ENCODE data around the gene TMEM235.

Gene TMEM235

DNA sequence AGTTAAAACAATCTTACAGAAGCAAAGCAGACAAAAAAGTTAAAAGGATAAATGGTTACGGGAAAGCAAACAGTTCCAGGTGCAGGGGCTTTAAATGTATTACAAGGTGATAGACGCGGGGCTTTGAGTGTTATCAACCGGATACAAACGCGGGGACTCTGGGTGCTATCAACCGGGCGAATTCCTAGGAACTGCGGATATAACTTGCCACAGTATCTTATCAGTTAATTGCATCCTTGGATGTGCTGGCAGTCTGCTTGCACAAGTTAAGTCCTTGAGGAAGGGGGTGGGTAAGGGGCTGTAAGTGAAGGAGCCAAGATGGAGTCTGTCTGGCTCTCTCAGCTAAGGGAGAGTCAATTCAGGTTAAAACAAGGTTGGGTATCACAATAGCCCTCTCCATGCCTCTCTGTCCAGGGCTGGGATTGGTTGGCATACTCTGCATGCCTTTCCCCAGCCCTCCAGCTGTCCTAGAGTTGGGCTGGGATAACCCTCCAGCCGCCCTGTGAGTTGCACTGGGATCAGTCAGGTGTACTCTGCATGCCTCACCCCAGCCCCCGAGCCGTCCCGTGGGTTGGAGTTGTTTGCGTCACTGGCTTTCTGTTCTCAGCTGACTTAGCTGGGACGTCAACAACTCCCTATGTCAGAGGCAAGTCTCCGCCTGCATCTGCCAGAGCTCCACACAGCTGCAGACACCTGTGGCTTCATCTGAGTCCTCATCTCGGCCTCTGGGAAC lies 40.9 kb downstream of the TMEM235 start:
- DNase-seq (ENCODE audit: low spot score): no peak

DNA sequence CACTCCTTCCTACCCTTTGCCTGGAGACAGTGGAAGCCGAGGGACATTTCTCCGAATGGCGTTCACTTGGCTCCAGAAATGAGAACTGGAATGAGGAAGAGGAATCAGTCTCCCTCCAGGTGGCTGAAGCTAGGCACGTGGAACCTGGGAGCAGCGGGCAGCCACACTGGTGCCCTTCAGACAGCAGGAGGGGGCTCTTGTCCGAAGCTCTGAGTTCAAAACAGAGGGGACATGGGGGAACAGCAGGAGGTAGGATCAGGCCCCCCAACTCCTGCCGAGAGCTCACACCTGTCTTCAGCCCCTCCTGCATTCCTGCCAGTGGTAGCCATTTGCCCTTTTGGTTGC lies 41.5 kb downstream of the TMEM235 start:
- no peak for DNase-seq (ENCODE audit: low spot score)

DNA sequence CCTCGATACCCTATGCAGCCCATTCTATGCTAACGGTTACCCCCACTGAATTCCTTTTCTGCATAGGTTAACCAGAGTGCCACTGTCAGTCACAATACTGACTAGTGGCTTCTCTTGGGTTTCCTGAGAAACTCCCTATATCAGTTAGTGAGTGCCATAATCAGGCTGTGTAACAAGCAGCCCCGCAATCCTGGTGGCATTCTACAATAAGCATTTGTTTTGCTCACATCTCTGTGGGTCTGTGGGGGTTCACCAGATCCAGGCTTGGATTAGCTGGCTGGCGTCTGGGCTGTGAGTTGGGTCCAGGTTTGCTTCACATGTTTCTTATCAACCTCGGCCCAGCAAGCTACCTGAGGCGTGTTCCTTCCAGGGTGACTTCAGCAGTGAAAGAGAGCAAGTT lies 42.4 kb downstream of the TMEM235 start:
- DNase-seq (ENCODE audit: low spot score): no peak

DNA sequence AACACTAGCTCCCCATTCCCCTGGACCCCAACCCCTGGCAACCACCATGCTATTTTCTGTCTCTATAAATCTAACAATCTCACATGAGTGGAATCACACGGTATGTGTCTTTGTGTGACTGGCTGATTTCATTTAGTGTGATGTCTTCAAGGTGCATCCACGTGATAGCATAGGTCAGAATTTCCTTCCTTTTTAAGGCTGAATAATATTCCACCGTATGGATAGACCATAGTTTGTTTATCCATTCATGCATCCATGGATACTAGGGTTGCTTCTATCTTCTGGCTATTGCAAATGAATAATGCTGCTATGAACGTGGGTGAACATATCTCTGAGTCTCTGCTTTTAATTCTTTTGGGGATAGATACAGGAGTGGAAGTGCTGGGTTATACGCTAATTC lies 43.9 kb downstream of the TMEM235 start:
- DNase-seq (ENCODE audit: low spot score): no peak

DNA sequence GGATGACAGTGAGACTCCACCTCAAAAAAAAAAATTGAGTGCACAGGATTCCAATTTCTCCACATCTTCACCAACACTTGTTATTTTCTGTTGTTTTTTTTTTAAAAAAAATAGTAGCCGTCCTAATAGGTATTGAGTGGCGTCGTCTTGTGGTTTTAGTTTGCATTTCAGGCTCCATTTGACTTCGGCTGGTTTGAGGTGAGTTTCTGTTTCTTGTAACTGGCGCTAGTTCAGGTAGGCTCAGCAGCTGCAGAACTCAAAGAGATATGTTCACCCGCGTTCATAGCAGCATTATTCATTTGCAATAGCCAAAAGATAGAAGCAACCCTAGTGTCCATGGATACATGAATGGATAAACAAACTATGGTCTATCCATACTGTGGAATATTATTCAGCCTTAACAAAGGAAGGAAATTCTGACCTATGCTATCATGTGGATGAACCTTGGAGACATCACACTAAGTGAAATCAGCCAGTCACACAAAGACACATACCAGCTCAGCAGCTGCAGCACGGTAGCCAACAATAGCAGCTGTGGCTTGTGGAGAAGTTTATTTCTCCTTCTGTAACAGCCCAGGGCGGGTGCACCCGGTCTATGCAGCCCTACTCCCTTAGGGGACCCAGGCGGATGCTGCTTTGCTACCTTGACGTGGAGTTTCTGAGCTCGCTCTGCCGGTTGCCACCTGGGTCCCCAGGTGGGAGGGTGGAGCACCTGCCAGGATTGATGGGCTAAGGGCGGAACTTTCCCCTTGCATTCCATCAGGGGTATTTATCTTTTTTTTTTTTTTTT lies 44.9 kb downstream of the TMEM235 start:
- DNase-seq (ENCODE audit: low spot score): no peak

DNA sequence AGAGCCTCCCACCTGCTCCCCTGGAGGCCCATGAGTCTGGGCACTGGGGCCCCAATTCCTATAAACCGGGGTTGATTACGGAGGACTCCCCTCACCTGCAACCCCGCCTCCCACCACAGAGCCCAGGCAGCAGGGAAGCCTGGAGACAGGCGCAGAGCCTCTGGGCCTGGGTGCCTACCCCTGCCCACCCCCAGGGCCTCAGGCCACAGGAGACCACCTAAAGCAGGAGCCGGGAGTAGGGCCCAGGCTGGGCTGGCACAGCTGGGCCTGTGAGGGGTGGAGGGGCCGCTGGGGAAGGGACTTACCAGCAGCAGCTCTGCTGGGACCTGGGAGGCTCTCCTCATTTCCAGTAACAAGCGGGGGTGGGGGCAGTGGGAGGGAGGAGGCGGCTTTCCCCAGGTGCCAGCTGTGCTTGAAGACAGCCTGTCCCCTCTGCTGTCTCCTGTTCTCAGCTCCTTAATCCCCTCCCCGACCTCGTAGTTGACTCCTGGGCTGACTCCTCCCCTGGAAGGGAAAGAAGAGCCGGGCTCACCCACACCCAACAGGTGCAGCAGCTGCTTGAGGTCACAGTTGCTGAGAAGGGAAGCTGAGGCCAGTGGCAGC lies 46.8 kb downstream of the TMEM235 start:
- no peak for DNase-seq (ENCODE audit: low spot score)

DNA sequence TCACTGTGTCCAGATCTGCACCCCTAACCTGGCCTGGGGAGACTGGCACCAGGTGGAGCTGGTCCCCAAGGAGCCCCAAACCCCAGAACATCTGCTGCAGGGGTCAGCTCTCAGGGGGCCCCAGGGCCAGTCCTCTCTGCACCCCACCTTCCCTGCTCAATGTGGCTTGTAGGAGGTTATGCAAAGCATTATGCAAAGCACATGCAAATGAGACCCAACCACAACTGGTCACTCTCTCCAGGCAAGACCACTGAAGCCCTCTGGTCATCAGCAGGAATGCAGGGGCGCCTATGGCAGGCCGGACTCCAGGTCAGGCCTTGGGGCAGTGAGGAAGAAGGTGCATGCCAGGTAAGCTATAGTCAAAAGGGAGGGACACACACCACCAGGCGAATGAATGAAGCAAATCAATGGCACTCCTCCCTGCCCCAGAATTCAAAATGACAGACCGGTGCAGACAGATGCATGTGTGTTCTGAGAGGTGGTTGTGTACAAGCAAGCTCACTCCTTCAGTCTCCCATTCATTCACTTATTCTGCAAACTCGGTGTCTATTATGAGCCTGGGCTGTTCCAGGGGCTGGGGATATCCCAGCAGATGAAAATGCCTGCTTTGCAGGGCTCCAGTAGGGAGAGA lies 48.0 kb downstream of the TMEM235 start:
- DNase-seq (ENCODE audit: low spot score): no peak

DNA sequence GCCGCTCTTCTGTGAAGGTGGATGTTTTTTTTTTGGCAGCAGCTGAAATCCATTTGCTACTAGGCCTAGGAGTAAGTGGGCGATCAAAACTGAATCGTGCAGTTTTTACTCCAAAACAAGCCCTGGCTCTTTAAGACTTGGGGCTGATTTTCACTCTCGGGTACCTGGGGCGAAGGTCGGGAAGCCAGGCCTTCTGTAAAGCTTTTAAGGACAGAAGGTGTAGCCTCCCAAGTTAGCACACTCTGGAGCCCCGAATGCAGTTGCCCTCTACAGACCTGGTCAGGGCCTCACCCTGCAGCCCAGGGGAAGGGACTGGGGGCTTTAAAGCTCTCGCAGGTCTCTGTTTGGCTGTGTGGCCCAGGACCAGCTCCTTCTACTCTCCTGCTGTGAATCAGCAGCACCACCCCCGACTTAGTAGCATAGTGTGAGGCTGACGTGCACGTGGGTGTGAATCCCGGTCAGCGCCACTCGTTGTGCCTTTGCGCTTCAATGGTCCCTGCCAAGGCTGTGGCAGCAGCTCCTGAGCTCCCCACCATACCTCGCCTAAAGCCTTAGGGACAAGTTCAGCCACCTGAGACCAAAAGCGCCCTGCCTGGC lies 49.9 kb downstream of the TMEM235 start:
- no peak for DNase-seq (ENCODE audit: low spot score)

DNA sequence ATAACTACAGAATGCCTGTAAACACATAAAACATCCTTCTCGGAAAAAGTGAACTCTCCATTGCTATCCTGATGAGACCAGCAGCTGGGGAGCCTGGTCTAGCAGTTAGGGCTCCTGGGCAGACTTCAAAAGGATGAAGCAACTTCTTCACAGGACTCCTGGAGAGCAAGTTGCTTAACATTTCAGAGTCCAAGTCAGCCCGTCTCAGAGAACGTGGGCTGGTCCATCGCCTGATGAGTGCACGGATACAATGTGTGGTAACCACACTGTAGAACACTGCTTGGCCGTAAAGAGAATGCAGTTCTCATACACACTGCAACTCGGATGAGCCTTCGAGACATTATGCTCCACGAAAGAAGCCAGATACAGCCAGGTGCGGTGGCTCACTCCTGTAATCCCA lies 52.7 kb downstream of the TMEM235 start:
- DNase-seq (ENCODE audit: low spot score): no peak

DNA sequence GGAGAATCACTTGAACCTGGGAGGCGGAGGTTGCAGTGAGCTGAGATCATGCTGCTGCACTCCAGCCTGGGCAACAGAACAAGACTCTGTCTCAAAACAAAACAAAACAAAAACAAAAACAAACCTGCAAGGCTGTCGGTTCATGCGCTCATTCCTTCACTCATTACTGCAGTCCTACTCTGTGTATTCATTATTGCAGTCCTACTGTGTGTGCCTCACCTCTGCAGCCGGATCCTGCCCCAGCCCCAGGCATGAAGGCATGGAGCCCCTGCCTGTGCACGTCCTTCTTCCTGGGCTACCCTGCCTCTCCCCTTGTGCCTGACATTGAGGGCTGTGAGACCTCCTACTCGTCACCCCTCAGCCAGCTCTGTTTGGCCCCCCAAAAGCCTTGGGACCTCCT lies 57.6 kb downstream of the TMEM235 start:
- DNase-seq (ENCODE audit: low spot score): no peak

DNA sequence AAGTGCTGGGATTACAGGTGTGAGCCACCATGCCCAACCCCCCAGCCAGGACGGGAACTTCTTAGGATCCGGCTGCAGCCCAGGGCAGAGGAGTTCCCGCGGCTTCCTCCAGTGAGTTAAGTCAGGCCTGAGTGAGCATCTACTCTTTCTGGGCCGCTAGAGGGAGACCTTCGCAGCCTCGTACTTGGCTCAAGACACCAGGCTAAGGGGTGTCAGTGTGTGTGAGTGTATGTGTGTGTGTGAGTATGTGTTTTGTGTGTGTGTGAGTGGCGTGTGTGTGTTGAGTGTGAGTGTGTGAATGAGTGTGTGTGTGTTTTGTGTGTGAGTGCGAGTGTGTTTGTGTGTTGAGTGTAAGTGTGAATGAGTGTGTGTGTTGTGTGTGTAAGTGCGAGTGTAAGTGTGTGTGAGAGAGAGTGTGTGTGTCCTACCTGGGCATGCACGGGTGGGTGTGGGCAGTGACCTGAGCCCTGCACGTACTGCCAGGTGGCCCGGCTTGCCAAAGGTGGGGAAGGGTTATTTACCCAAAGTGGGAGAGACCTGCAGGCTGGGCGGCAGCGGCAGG lies 58.5 kb downstream of the TMEM235 start:
- peak; percentile 82 for DNase-seq (ENCODE audit: low spot score)

Data from pons (tissue), 1 donor.